Measurements from ENCODE around the gene SRCAP.
"Not testable (repeated sequence)": the region's sequence is repeated elsewhere in the genome, so short reads cannot be mapped to it uniquely, and the experiment has no call there.

The SRCAP gene

GRCh38 chr16:30664616-30665109 lies 34.3 kb upstream of the SRCAP start:
- DNase-seq: no peak

- DNase-seq: no peak
These were observed 33.7 kb upstream of the SRCAP start for GRCh38 chr16:30665155-30665829.

- no peak for DNase-seq
These were observed 33.2 kb upstream of the SRCAP start for GRCh38 chr16:30665830-30666190.

GRCh38 chr16:30666681-30667080 lies 32.3 kb upstream of the SRCAP start:
- no peak for DNase-seq

GRCh38 chr16:30667361-30667905 lies 31.5 kb upstream of the SRCAP start:
- no peak for DNase-seq

GRCh38 chr16:30668393-30668792 lies 30.6 kb upstream of the SRCAP start:
- no peak for DNase-seq

GRCh38 chr16:30669026-30669902 lies 29.7 kb upstream of the SRCAP start:
- no peak for DNase-seq

GRCh38 chr16:30669903-30670824 lies 28.8 kb upstream of the SRCAP start:
- no peak for DNase-seq

GRCh38 chr16:30675143-30675542 lies 23.8 kb upstream of the SRCAP start:
- no peak for DNase-seq

GRCh38 chr16:30677931-30678585 lies 20.9 kb upstream of the SRCAP start:
- DNase-seq: no peak

GRCh38 chr16:30678586-30678970 lies 20.4 kb upstream of the SRCAP start:
- no peak for DNase-seq

GRCh38 chr16:30680326-30680725 lies 18.6 kb upstream of the SRCAP start:
- DNase-seq: no peak

- DNase-seq: no peak
These were observed 10.3 kb upstream of the SRCAP start for GRCh38 chr16:30688701-30689100.

GRCh38 chr16:30691907-30692306 lies 7.1 kb upstream of the SRCAP start:
- no peak for DNase-seq

GRCh38 chr16:30692396-30693064 lies 6.4 kb upstream of the SRCAP start:
- no peak for DNase-seq

GRCh38 chr16:30694926-30695693 lies 3.9 kb upstream of the SRCAP start:
- DNase-seq: no peak

GRCh38 chr16:30696646-30697045 lies 2.3 kb upstream of the SRCAP start:
- not testable (repeated sequence) for DNase-seq

GRCh38 chr16:30697264-30698138 lies 1.5 kb upstream of the SRCAP start:
- no peak for DNase-seq

GRCh38 chr16:30698139-30698815 lies 694 bp upstream of the SRCAP start:
- peak; percentile 95 to 98 (median 96) for DNase-seq
